ENCODE data around the gene SMARCC2.

DNA sequence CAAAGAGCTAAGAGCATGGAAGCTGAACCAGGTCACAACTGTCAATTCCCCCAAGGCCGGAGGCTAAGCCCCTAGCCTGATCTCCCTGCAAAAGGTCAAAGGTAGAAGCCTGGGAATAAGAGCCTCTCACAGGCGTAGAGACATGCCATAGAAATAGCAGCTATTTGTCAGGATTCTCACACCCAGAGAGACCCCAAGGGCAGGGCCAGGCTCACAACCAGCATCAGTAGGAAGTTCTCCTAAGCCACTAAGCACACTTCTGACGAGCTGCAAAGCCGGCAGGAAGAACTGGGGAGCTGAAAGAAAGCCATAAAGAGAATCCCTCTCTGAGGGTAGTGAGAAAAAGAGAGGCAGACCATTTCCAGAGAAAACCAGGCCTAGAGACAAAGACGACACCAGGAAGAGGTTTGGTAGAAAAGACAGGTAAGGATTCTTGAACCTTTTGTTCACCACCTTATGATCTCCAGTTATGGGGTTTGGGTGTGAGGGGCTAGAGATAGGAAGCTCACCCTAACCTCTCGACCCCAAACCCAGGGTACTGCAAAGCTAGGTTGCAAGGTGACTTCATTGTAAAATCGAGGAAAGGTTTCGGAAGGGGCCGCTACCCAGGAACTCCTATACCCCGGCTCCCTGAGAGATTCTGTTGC is 1.0 kb downstream of the SMARCC2 start:
- TF ChIP-seq CTCF (conservative IDR thresholded peaks at IDR 0.05; ENCODE audit: low read length) (no peak), EZH2phosphoT487 (IDR thresholded peaks at IDR 0.05; ENCODE audit: borderline replicate concordance, low read depth, low read length) (no peak)
